ENCODE measurements around the gene NFATC3.
A peak's percentile ranks its signal among the peaks of the same experiment; 100 is the strongest.

NFATC3 gene

GRCh38 chr16:68071518-68071901 is 13.7 kb upstream of the NFATC3 start:
- no peak for DNase-seq (ENCODE audit: low spot score)
- no peak for TF ChIP-seq CTCF (IDR thresholded peaks at IDR 0.05; ENCODE audit: extremely low read depth, insufficient read depth, missing control alignments)
- in situ Hi-C loops (cut with MboI; ENCODE audit: low pct_unique_long_range_greater_than_20kb, low sequenced_read_pairs, unreplicated experiment) = loop anchor here (25.0 kb wide), 1 partner anchor 384 kb away; no protein-coding TSS in a partner anchor

GRCh38 chr16:68072038-68072695 is 13.0 kb upstream of the NFATC3 start:
- in situ Hi-C loops (cut with MboI; ENCODE audit: low pct_unique_long_range_greater_than_20kb, low sequenced_read_pairs, unreplicated experiment) = loop anchor here (25.0 kb wide), 1 partner anchor 385 kb away; no protein-coding TSS in a partner anchor
- no peak for DNase-seq (ENCODE audit: low spot score)
- no peak for TF ChIP-seq CTCF (IDR thresholded peaks at IDR 0.05; ENCODE audit: extremely low read depth, insufficient read depth, missing control alignments)

- DNase-seq (ENCODE audit: low spot score) = no peak
- no peak for TF ChIP-seq CTCF (IDR thresholded peaks at IDR 0.05; ENCODE audit: extremely low read depth, insufficient read depth, missing control alignments)
- in situ Hi-C loops (cut with MboI; ENCODE audit: low pct_unique_long_range_greater_than_20kb, low sequenced_read_pairs, unreplicated experiment) = loop anchor here (25.0 kb wide), 1 partner anchor 387 kb away; no protein-coding TSS in a partner anchor
These were observed 11.0 kb upstream of the NFATC3 start for GRCh38 chr16:68073902-68074760.

- TF ChIP-seq CTCF (IDR thresholded peaks at IDR 0.05; ENCODE audit: extremely low read depth, insufficient read depth, missing control alignments) = no peak
- DNase-seq (ENCODE audit: low spot score) = peak; percentile 73
- in situ Hi-C loops (cut with MboI; ENCODE audit: low pct_unique_long_range_greater_than_20kb, low sequenced_read_pairs, unreplicated experiment) = loop anchor here (25.0 kb wide), 1 partner anchor 388 kb away; no protein-coding TSS in a partner anchor
These were observed 10.2 kb upstream of the NFATC3 start for GRCh38 chr16:68074850-68075555.

- in situ Hi-C loops (cut with MboI; ENCODE audit: low pct_unique_long_range_greater_than_20kb, low sequenced_read_pairs, unreplicated experiment) = no loop called here
- no peak for TF ChIP-seq CTCF (IDR thresholded peaks at IDR 0.05; ENCODE audit: extremely low read depth, insufficient read depth, missing control alignments)
- no peak for DNase-seq (ENCODE audit: low spot score)
These were observed 9.2 kb upstream of the NFATC3 start for GRCh38 chr16:68075980-68076379.

- TF ChIP-seq CTCF (IDR thresholded peaks at IDR 0.05; ENCODE audit: extremely low read depth, insufficient read depth, missing control alignments) = no peak
- in situ Hi-C loops (cut with MboI; ENCODE audit: low pct_unique_long_range_greater_than_20kb, low sequenced_read_pairs, unreplicated experiment) = no loop called here
- no peak for DNase-seq (ENCODE audit: low spot score)
These were observed 8.6 kb upstream of the NFATC3 start for GRCh38 chr16:68076560-68076959.
